Measurements from ENCODE around the gene MATN4. TPM values are rescaled to one million over a fixed set of nuclear protein-coding genes. Genes with fewer than 3 reads are reported as not detected.
A peak's percentile ranks its signal among the peaks of the same experiment; 100 is the strongest.

The MATN4 gene
- total and polyA plus RNA-seq, 2 of the 13 experiments (the other 11 are each of a cell fraction or from before 2014, with no cell fraction given), result not detected

GRCh38 chr20:45347936-45348778, 40.1 kb upstream of the MATN4 start, which contains the start of gene SDC4 (continued):
- TF ChIP-seq ZBTB10 (CRISPR knock-in tag; IDR thresholded peaks at IDR 0.05; ENCODE audit: borderline replicate concordance) (no peak), ZNF276 (CRISPR knock-in tag; IDR thresholded peaks at IDR 0.05; ENCODE audit: low read depth) (0 out of 2 replicates have a peak, but pooled peaks have one; percentile 30), ZNF598 (CRISPR knock-in tag; IDR thresholded peaks at IDR 0.05; ENCODE audit: borderline replicate concordance) (0 out of 2 replicates have a peak, but pooled peaks have one; percentile 29), ZBTB49 (CRISPR knock-in tag; IDR thresholded peaks at IDR 0.05; ENCODE audit: borderline replicate concordance) (0 out of 2 replicates have a peak, but pooled peaks have one; percentile 31), GZF1 (CRISPR knock-in tag; IDR thresholded peaks at IDR 0.05) (peak; percentile 66), HOXA9 (CRISPR knock-in tag; IDR thresholded peaks at IDR 0.05; ENCODE audit: borderline replicate concordance) (no peak; the same call in 1 of the 2 replicates), IRF1 (CRISPR knock-in tag; IDR thresholded peaks at IDR 0.05; ENCODE audit: low read depth) (no peak; the same call in 1 of the 2 replicates), HMGXB3 (CRISPR knock-in tag; IDR thresholded peaks at IDR 0.05; ENCODE audit: borderline replicate concordance) (peak; percentile 80; the same call in 1 of the 2 replicates), LBX2 (CRISPR knock-in tag; IDR thresholded peaks at IDR 0.05; ENCODE audit: borderline replicate concordance) (0 out of 2 replicates have a peak, but pooled peaks have one; percentile 55), ZNF572 (CRISPR knock-in tag; IDR thresholded peaks at IDR 0.05) (no peak; the same call in 1 of the 2 replicates), ZNF879 (CRISPR knock-in tag; IDR thresholded peaks at IDR 0.05) (0 out of 2 replicates have a peak, but pooled peaks have one; percentile 30), ADNP (CRISPR knock-in tag; IDR thresholded peaks at IDR 0.05) (no peak), ZFYVE20 (CRISPR knock-in tag; IDR thresholded peaks at IDR 0.05; ENCODE audit: borderline replicate concordance, low read depth) (no peak)
